Heart right ventricle (tissue), 16 donors: ENCODE data around the gene ALG6. TPM values are rescaled to one million over a fixed set of nuclear protein-coding genes. Genes with fewer than 3 reads are reported as not detected.

Experiments
- ATAC-seq, 8 donors: fragments of 200-7000 bp; cut with Tn5 transposase; one replicate each; pipeline ENCODE4 v1.9.1; 2020; ENCODE audit warnings: mild to moderate bottlenecking in 8 of 8, moderate library complexity in 8 of 8, moderate number of reproducible peaks in 1 of 8
- DNase-seq, 2 donors: peaks; one replicate each; pipeline ENCODE4 v3.0.0-alpha.2; 2020
- H3K27ac ChIP-seq, 10 donors: fragments of 200-600 bp; sonication (generic) in 2 of 10; one replicate each; pipeline versions ENCODE4 v1.5.0 to v1.8.0; 2020 to 2022; ENCODE audit warnings: mild to moderate bottlenecking in 3 of 10
- H3K27me3 ChIP-seq, 7 donors: fragments of 200-600 bp; one replicate each; pipeline ENCODE4 v1.8.0; 2021 to 2022; ENCODE audit warnings: mild to moderate bottlenecking in 2 of 7
- H3K36me3 ChIP-seq, 9 donors: fragments of 200-600 bp; sonication (generic) in 1 of 9; one replicate each; pipeline versions ENCODE4 v1.5.0 to v1.8.0; 2020 to 2022; ENCODE audit warnings: mild to moderate bottlenecking in 2 of 9
- H3K4me1 ChIP-seq, 9 donors: fragments of 200-600 bp; sonication (generic) in 1 of 9; one replicate each; pipeline versions ENCODE4 v1.5.0 to v1.8.0; 2020 to 2022; ENCODE audit warnings: mild to moderate bottlenecking in 4 of 9
- H3K4me3 ChIP-seq, 10 donors: fragments of 200-600 bp; sonication (generic) in 2 of 10; one replicate each; pipeline versions ENCODE4 v1.5.0 to v1.8.0; 2020 to 2022; ENCODE audit warnings: mild to moderate bottlenecking in 7 of 10, moderate library complexity in 2 of 10
- H3K9me3 ChIP-seq, 11 donors: fragments of 200-600 bp in 10 of 11; sonication (generic) in 2 of 11; one replicate each; pipeline versions ENCODE4 v1.5.0 to v1.8.0; 2013 to 2022; ENCODE audit warnings: mild to moderate bottlenecking in 2 of 11, control low read depth in 1 of 11, moderate library complexity in 1 of 11
- CTCF ChIP-seq, 9 donors: fragments of 200-600 bp; sonication (generic) in 2 of 9; IDR thresholded peaks; one replicate each; pipeline versions ENCODE4 v1.5.0 to v1.8.0; 2021 to 2022; ENCODE audit warnings: antibody characterized with exemption in 9 of 9, mild to moderate bottlenecking in 5 of 9, moderate library complexity in 1 of 9
- WGBS, 2 donors: extraction: QIAGEN DNeasy Blood & Tissue Kit; methylation state at CpG; one replicate each; pipeline ENCODE4 v1.1.7; 2013; ENCODE audit warnings: inconsistent platforms in 1 of 2; 5-methylcytosine and 5-hydroxymethylcytosine counted together
- intact Hi-C, 10 donors: fragments of 100-400 bp; cut with DNase I; formaldehyde crosslinking; loops; one replicate each; pipeline versions ENCODE4 v1.11.1 to v1.14.2; 2022
- polyA plus RNA-seq, 2 donors: library from polyadenylated mRNA; stranded (reverse); fragments of 200-250 nt; gene quantifications; one replicate each; pipeline ENCODE4 v1.2.3, GENCODE V29; 2013
- total RNA-seq, 10 donors: library from RNA; stranded (reverse); fragmentation: NEBNext Ultra II Directional in 3 of 10; extraction: Animal tissue kit (Norgen Biotek cat#: 25700) in 3 of 10; gene quantifications; one replicate each; pipeline versions ENCODE4 v1.2.1 to v1.2.4, GENCODE V29; 2021 to 2023
- donor health status: Arrhythmogenic right ventricular cardiomyopathy.
- donor health status: ischemic (EF 13 %, LVEDD 7.1; RV severe dilation, severe dysfunction).
- donor health status: healthy with polysubstance abuse.
- donor health status: DM: no; HTN: yes; CAD: no.
- donor health status: DM: no; HTN: no; CAD: no.
- donor health status: ischemic (EF 25% LVEDD 6.9; RV normal size, moderate dysfunction).
- donor health status: ischemic (EF 25% LVEDD 5.7; RV mildly dilated, moderate dysfunction).
- donor health status: healthy.
- donor health status: DM: yes; HTN: yes; CAD: no.
- donor health status: Ischemic cardiomyopathy.
- donor health status: ischemic (EF 35%, LVEDD 5.7; RV mildly dilated, moderate dysfunction).
- donor health status: nonischemic (EF 11% LVEDD 7.7; RV severe dilation, severe dysfunction).
- donor health status: DM: yes; HTN: yes; CAD: no.
- donor health status: PGD.
- donor health status: ischemic (EF 29% LVEDD 5.4; RV normal size, mild dysfunction).
- donor health status: nonischemic (EF 23%, LVEDD 6.1; RV moderate dilation, normal function).

ALG6 gene
- total and polyA plus RNA-seq, 12 donors, result 3.3 to 20.8 (median 4.2) TPM

- no peak for ATAC-seq
- no peak overlapping the region for H3K27ac ChIP-seq
- intact Hi-C loops, result loop anchor here in 1 of 10 donors (10.0 kb wide), 1 partner anchor 94 kb away; no protein-coding TSS in a partner anchor
- peak overlapping the region in 1 of 10 donors; percentile 19 for H3K4me3 ChIP-seq
- no peaks in the 10 kb centered on the region for H3K9me3 ChIP-seq
- TF ChIP-seq CTCF (IDR thresholded peaks at IDR 0.05), result no peak
- H3K4me1 ChIP-seq, result peaks cover 0 to 34% (median 3%) of the 10 kb centered on the region in 9 donors
- no peak for DNase-seq
- H3K27me3 ChIP-seq, result peaks cover 52 to 100% (median 97%) of the 10 kb centered on the region in 7 donors
- WGBS, 2 donors, result 2 to 4% methylated on average over 28 of the region's 28 CpGs
- peaks cover 0 to 3% (median 0%) of the 10 kb centered on the region in 9 donors for H3K36me3 ChIP-seq
Measured at GRCh38 chr1:63330331-63330916, 37.0 kb upstream of the ALG6 start.

GRCh38 chr1:63342402-63342801, 25.0 kb upstream of the ALG6 start:
- ATAC-seq (no peak), DNase-seq (no peak)
- H3K27me3 ChIP-seq, result peaks cover 0 to 60% (median 42%) of the 10 kb centered on the region in 7 donors
- H3K4me1 ChIP-seq, result no peaks in the 10 kb centered on the region
- no peak overlapping the region for H3K4me3 ChIP-seq
- intact Hi-C loops, result no loop called here
- WGBS, 2 donors, result 49 to 51% methylated on average over 2 of the region's 2 CpGs
- H3K36me3 ChIP-seq, result no peaks in the 10 kb centered on the region
- H3K9me3 ChIP-seq, result no peaks in the 10 kb centered on the region
- no peak overlapping the region for H3K27ac ChIP-seq
- TF ChIP-seq CTCF (IDR thresholded peaks at IDR 0.05), result no peak

GRCh38 chr1:63343922-63344321, 23.5 kb upstream of the ALG6 start:
- Histone ChIP-seq H3K9me3 (no peaks in the 10 kb centered on the region), H3K36me3 (no peaks in the 10 kb centered on the region), H3K27me3 (peaks cover 0 to 64% (median 36%) of the 10 kb centered on the region in 7 donors), H3K27ac (no peak overlapping the region), H3K4me3 (no peak overlapping the region), H3K4me1 (no peaks in the 10 kb centered on the region)
- 38 to 41% methylated on average over 1 of the region's 1 CpG for WGBS, 2 donors
- DNase-seq (no peak), ATAC-seq (no peak)
- intact Hi-C loops, result no loop called here
- TF ChIP-seq CTCF (IDR thresholded peaks at IDR 0.05), result no peak

DNA sequence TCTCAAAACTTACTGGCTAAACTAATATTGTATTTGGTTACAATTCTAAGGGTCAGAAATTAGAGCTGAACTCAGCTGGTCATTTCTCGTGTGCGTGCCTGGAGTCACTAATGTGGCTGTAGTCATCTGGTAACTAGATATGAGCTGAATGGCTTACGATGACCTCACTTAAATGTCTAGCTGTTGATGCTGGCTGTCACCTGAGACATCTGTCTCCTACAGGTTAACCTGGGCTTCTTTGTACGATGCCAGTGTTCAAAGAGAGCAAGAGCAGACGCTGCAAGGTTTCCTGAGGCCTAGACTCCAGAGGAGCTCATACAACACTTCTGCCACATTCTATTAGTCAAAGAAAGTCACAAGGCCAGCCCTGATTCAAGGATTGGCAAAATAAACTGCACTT, 17.1 kb upstream of the ALG6 start:
- H3K36me3 ChIP-seq, result no peaks in the 10 kb centered on the region
- no peak overlapping the region for H3K4me3 ChIP-seq
- no peak overlapping the region for H3K27ac ChIP-seq
- H3K9me3 ChIP-seq, result no peaks in the 10 kb centered on the region
- DNase-seq (no peak), ATAC-seq (no peak)
- no peaks in the 10 kb centered on the region for H3K4me1 ChIP-seq
- 91 to 92% methylated on average over 5 of the region's 5 CpGs for WGBS, 2 donors
- intact Hi-C loops, result no loop called here
- peaks cover 0 to 58% (median 44%) of the 10 kb centered on the region in 7 donors for H3K27me3 ChIP-seq
- TF ChIP-seq CTCF (IDR thresholded peaks at IDR 0.05), result no peak
